Smooth muscle cell (in vitro differentiated cells): ENCODE results near the gene TULP4. TPM values are rescaled to one million over a fixed set of nuclear protein-coding genes. Genes with fewer than 3 reads are reported as not detected.
A peak's percentile ranks its signal among the peaks of the same experiment; 100 is the strongest.
"Not testable (repeated sequence)": the region's sequence is repeated elsewhere in the genome, so short reads cannot be mapped to it uniquely, and the experiment has no call there.

Experiments
- DNase-seq: peaks from one replicate; lab custom pipeline; 2025; ENCODE audit not compliant: unreplicated experiment; lab: John Stamatoyannopoulos, UW
- H2AFZ ChIP-seq: fragments of 200-600 bp; sonication (generic); 2 replicates; pipeline ENCODE4 v1.6.0; 2016; ENCODE audit warnings: antibody characterized with exemption, low read depth, mild to moderate bottlenecking
- H3F3A ChIP-seq: fragments of 200-600 bp; sonication (generic); 2 replicates; pipeline ENCODE4 v1.6.0; 2017; ENCODE audit warnings: antibody characterized with exemption, low read depth
- H3K27ac ChIP-seq: fragments of 200-600 bp; sonication (generic); 2 replicates; pipeline ENCODE4 v1.5.1; 2016; ENCODE audit warnings: low read depth, mild to moderate bottlenecking
- H3K27me3 ChIP-seq: fragments of 200-600 bp; sonication (generic); 2 replicates; pipeline ENCODE4 v1.6.1; 2016; ENCODE audit warnings: low read depth, mild to moderate bottlenecking
- H3K36me3 ChIP-seq: fragments of 200-600 bp; sonication (generic); 2 replicates; pipeline ENCODE4 v1.5.1; 2016; ENCODE audit warnings: low read depth
- H3K4me1 ChIP-seq: fragments of 200-600 bp; sonication (generic); 2 replicates; pipeline ENCODE4 v1.5.1; 2016; ENCODE audit warnings: low read depth
- H3K4me2 ChIP-seq: fragments of 200-600 bp; sonication (generic); 2 replicates; pipeline ENCODE4 v1.6.0; 2016; ENCODE audit warnings: mild to moderate bottlenecking
- H3K4me3 ChIP-seq: fragments of 200-600 bp; sonication (generic); 2 replicates; pipeline ENCODE4 v1.5.1; 2016; ENCODE audit warnings: mild to moderate bottlenecking
- H3K79me2 ChIP-seq: fragments of 200-600 bp; sonication (generic); 2 replicates; pipeline ENCODE4 v1.6.0; 2016; ENCODE audit warnings: low read depth, mild to moderate bottlenecking
- H3K9ac ChIP-seq: fragments of 200-600 bp; sonication (generic); 2 replicates; pipeline ENCODE4 v1.6.0; 2016; ENCODE audit warnings: low read depth
- H3K9me3 ChIP-seq: fragments of 200-600 bp; sonication (generic); replicated peaks from 2 replicates; pipeline ENCODE4 v1.5.1; 2016; ENCODE audit warnings: low read depth
- H4K20me1 ChIP-seq: fragments of 200-600 bp; sonication (generic); 2 replicates; pipeline ENCODE4 v1.6.0; 2016; ENCODE audit warnings: low read depth
- WGBS: methylation state at CpG from one replicate; pipeline ENCODE4 v1.1.7; 2016; ENCODE audit warnings: low lambda C conversion rate; 5-methylcytosine and 5-hydroxymethylcytosine counted together
- polyA plus RNA-seq: library from polyadenylated mRNA; unstranded; fragments of >200 nt; fragmentation: Nextera tagmentation; extraction: Ambion mirVana; gene quantifications from 2 replicates; pipeline ENCODE4 v1.2.1, GENCODE V29; 2016
- total RNA-seq: library from RNA; depleted of rRNA; stranded (reverse); fragments of >200 nt; gene quantifications from 2 replicates; pipeline ENCODE4 v1.2.3, GENCODE V29; 2014
- TF ChIP-seq, protein P1 (sequence below): fragments of 200-600 bp; sonication (generic); IDR thresholded peaks from 2 replicates; pipeline ENCODE4 v1.5.1; 2017; ENCODE audit warnings: borderline replicate concordance, mild to moderate bottlenecking, antibody characterized with exemption; ENCODE audit not compliant: insufficient read depth, poor library complexity, severe bottlenecking

TULP4 gene
- total and polyA plus RNA-seq, 2 experiments from 2014 or later = 16.1 to 85.0 TPM

DNA sequence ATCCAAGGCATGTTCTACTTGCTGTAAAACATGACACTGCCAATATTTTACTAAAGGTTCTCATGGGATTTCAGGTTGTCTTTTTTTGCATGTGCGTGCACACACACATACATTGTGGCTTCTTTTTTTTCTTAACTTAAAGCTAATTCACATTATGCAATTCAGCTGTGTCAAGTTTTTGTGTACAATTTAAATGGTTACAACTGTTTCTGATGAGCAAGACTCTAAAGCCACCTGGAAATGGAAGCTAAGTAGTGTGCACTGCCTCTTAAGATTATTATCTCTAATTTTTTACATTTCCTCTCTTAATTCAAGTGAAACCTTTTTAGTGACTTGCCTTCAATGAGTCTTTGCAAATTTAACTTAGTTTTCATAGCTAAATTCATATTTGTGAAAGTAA is 75.3 kb downstream of the TULP4 start:
- Histone ChIP-seq H3K79me2 (peaks cover 33% of the 10 kb centered on the region), H4K20me1 (peaks cover 21% of the 10 kb centered on the region), H3K9me3 (no peaks in the 10 kb centered on the region), H3K4me2 (no peak overlapping the region), H2AFZ (no peak overlapping the region), H3K4me1 (no peaks in the 10 kb centered on the region), H3K36me3 (no peaks in the 10 kb centered on the region), H3K9ac (no peak overlapping the region), H3K27me3 (no peaks in the 10 kb centered on the region), H3K4me3 (no peak overlapping the region), H3K27ac (no peak overlapping the region), H3F3A (no peaks in the 10 kb centered on the region)
- no peak for DNase-seq
- TF ChIP-seq, protein P1, sequence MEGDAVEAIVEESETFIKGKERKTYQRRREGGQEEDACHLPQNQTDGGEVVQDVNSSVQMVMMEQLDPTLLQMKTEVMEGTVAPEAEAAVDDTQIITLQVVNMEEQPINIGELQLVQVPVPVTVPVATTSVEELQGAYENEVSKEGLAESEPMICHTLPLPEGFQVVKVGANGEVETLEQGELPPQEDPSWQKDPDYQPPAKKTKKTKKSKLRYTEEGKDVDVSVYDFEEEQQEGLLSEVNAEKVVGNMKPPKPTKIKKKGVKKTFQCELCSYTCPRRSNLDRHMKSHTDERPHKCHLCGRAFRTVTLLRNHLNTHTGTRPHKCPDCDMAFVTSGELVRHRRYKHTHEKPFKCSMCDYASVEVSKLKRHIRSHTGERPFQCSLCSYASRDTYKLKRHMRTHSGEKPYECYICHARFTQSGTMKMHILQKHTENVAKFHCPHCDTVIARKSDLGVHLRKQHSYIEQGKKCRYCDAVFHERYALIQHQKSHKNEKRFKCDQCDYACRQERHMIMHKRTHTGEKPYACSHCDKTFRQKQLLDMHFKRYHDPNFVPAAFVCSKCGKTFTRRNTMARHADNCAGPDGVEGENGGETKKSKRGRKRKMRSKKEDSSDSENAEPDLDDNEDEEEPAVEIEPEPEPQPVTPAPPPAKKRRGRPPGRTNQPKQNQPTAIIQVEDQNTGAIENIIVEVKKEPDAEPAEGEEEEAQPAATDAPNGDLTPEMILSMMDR = no peak
- 100% methylated on average over 1 of the region's 1 CpG for WGBS

DNA sequence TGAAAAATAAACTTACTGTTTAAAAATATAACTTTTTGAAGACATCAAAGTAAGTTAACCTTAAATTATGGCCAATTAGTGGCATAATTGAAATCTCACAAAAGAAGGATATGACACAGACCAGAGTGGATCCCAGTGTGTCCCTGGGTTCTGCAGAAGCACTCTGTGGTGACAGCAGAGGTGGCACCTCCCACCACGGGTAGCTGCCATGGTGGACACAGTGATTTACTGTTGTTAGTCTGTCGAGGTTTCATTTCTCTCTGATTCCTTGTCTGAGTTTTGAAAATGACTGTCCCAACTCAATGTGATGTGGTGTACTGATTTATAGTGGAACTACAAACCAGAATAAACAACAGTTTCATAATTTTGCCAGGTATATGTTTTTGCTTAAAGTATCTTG is 76.5 kb downstream of the TULP4 start:
- WGBS = 43% methylated on average over 2 of the region's 2 CpGs

DNA sequence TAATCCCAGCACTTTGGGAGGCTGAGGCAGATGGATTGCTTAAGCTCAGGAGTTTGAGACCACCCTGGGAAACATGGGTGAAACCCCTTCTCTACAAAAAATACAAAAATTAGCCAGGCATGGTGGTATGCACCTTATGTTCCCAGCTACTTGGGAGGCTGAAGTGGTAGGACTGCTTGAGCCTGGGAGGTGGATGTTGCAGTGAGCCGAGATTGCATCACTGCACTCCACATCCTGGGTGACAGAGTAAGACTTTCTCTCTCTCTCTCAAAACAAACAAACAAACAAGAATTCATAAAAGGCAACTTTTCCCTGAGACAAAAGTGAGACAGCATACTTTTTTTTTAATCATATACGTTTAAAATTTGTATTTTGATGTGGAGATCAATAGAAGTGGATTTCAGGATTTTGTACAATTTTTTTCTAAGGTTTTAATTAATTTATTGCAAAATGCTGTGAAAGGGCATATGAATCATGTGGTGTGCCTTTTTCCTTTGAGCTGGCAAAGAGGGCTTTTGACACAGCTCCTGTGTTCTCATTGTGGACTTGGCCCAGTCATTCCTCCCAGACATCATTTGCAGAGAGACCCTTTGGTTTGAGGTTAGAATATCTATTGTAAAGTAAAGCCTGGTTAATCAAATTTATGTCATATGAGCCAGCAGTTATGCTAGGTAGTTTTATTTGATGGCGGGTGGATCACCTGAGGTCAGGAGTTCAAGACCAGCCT is 77.1 kb downstream of the TULP4 start:
- no peak overlapping the region for H2AFZ ChIP-seq
- H4K20me1 ChIP-seq = peaks cover 14% of the 10 kb centered on the region
- H3K27me3 ChIP-seq = no peaks in the 10 kb centered on the region
- no peak overlapping the region for H3K27ac ChIP-seq
- H3K79me2 ChIP-seq = peaks cover 26% of the 10 kb centered on the region
- H3K4me1 ChIP-seq = no peaks in the 10 kb centered on the region
- no peak overlapping the region for H3K4me3 ChIP-seq
- 98% methylated on average over 3 of the region's 3 CpGs for WGBS
- no peaks in the 10 kb centered on the region for H3F3A ChIP-seq
- no peaks in the 10 kb centered on the region for H3K36me3 ChIP-seq
- no peaks in the 10 kb centered on the region for H3K9me3 ChIP-seq
- TF ChIP-seq, protein P1 = no peak
- no peak overlapping the region for H3K4me2 ChIP-seq
- H3K9ac ChIP-seq = no peak overlapping the region
- no peak for DNase-seq

More for the DNA sequence above, 76.5 kb downstream of the TULP4 start:
- peaks cover 29% of the 10 kb centered on the region for H3K79me2 ChIP-seq
- no peak overlapping the region for H2AFZ ChIP-seq
- no peaks in the 10 kb centered on the region for H3F3A ChIP-seq
- no peaks in the 10 kb centered on the region for H3K27me3 ChIP-seq
- no peak overlapping the region for H3K27ac ChIP-seq
- no peaks in the 10 kb centered on the region for H3K9me3 ChIP-seq
- TF ChIP-seq, protein P1 = no peak
- H3K36me3 ChIP-seq = no peaks in the 10 kb centered on the region
- H4K20me1 ChIP-seq = peaks cover 16% of the 10 kb centered on the region
- no peaks in the 10 kb centered on the region for H3K4me1 ChIP-seq
- no peak overlapping the region for H3K4me2 ChIP-seq
- H3K9ac ChIP-seq = no peak overlapping the region
- no peak for DNase-seq
- H3K4me3 ChIP-seq = no peak overlapping the region

DNA sequence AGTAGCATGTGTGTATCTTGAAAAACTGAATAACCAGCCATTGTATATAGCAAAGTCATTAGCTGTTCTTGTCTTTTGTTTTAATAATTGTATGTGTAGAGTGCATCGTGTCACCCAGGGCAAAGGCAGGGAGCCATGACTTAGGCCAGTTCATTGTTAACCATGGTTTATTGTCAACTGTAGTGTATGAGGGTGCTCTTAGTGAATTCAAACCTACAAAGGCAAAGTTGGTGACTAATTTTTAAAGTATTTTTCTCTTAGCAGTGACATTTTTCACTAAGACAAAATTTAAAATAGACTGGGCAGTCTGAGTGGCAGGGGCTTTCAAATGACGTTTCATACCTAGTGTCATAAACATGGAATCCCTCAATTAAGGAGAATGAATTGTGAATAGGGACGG is 79.0 kb downstream of the TULP4 start:
- no peaks in the 10 kb centered on the region for H3K9me3 ChIP-seq
- DNase-seq = no peak
- no peak overlapping the region for H3K4me3 ChIP-seq
- H3K27me3 ChIP-seq = no peaks in the 10 kb centered on the region
- TF ChIP-seq, protein P1 = no peak
- H3K4me1 ChIP-seq = no peaks in the 10 kb centered on the region
- H3K36me3 ChIP-seq = no peaks in the 10 kb centered on the region
- peaks cover 17% of the 10 kb centered on the region for H3K79me2 ChIP-seq
- no peak overlapping the region for H3K4me2 ChIP-seq
- H2AFZ ChIP-seq = no peak overlapping the region
- peaks cover 10% of the 10 kb centered on the region for H4K20me1 ChIP-seq
- 96% methylated on average over 3 of the region's 3 CpGs for WGBS
- H3K27ac ChIP-seq = peak overlapping the region; percentile 21
- no peaks in the 10 kb centered on the region for H3F3A ChIP-seq
- no peak overlapping the region for H3K9ac ChIP-seq

DNA sequence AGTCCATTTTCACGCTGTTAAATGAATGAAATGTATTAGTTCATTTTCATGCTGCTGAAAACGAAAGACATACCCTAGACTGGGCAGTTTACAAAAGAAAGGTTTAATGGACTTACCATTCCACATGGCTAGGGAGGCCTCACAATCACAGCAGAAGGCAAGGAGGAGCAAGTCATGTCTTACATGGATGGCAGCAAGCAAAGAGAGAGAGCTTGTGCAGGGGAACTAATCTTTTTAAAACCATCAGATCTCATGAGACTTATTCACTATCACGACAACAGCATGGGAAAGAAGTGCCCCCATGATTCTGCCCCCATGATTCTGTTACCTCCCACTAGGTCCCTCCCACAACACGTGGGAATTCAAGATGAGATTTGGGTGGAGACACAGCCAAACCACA is 79.7 kb downstream of the TULP4 start:
- H3F3A ChIP-seq, H3K4me3 ChIP-seq, H3K9me3 ChIP-seq, H3K27ac ChIP-seq, H2AFZ ChIP-seq, DNase-seq, H3K4me2 ChIP-seq, H3K4me1 ChIP-seq, H3K9ac ChIP-seq, H3K27me3 ChIP-seq, H3K36me3 ChIP-seq: not testable (repeated sequence)
- Histone ChIP-seq H4K20me1 (peaks cover 11% of the 10 kb centered on the region), H3K79me2 (peaks cover 11% of the 10 kb centered on the region)
- 98% methylated on average over 4 of the region's 4 CpGs for WGBS
